K562 (cell line): ENCODE data around the gene KIF9. TPM values are rescaled to one million over a fixed set of nuclear protein-coding genes. Genes with fewer than 3 reads are reported as not detected.
"Not testable (repeated sequence)": the region's sequence is repeated elsewhere in the genome, so short reads cannot be mapped to it uniquely, and the experiment has no call there.

Source experiments
- ATAC-seq: fragments of 200-7000 bp; cut with Tn5 transposase; 3 replicates; pipeline ENCODE4 v1.9.1; 2020; ENCODE audit warnings: moderate library complexity
- BruUV-seq: library from RNA; stranded (reverse); fragments of 400-500 nt; replicated peaks from 2 replicates; lab custom pipeline; 2021; lab: Mats Ljungman, UMichigan
- CTCF ChIA-PET: fragments of 300-600 bp; formaldehyde crosslinking; extraction: SDS; loops from one replicate; lab custom pipeline; 2021; ENCODE audit warnings: low intra/inter-chr PET ratio; lab: Yijun Ruan, JAX
- POLR2A ChIA-PET: fragments of 300-600, 350-650 bp; sonication (Branson Sonifier 250); formaldehyde crosslinking; extraction: SDS; loops from one replicate; lab custom pipeline; 2021; ENCODE audit warnings: antibody characterized with exemption, inconsistent platforms; lab: Yijun Ruan, JAX
- DNase-seq, 4 experiments: peaks; one replicate each; pipeline versions ENCODE4 v3.0.0 to v3.0.0-alpha.2; 2011 to 2018; ENCODE audit warnings: low spot score in 3 of 4, mixed read lengths in 3 of 4; ENCODE audit errors: extremely low read depth in 1 of 4
- FAIRE-seq: peaks from 2 replicates; lab custom pipeline; 2011; peaks lifted over from hg19 to GRCh38; lab: Jason Lieb, UNC
- H2AFZ ChIP-seq: 2 replicates; pipeline ENCODE4 v1.6.0; 2011; ENCODE audit warnings: low read depth, low read length, control low read depth, inconsistent platforms
- H3K27ac ChIP-seq: fragments of 200-600 bp; 3 replicates; pipeline ENCODE4 v1.8.0; 2011; ENCODE audit warnings: low read depth, mild to moderate bottlenecking, control low read depth, inconsistent platforms, low read length, moderate library complexity, mixed read lengths; ENCODE audit errors: extremely low read depth
- H3K27me3 ChIP-seq, 2 experiments: fragments of 300-600 bp in 1 of 2; 2 replicates in 1 of 2; 3 replicates in 1 of 2; pipeline versions ENCODE4 v1.6.0 to v1.8.0; 2011; ENCODE audit warnings: inconsistent platforms in 2 of 2, low read length in 2 of 2, mild to moderate bottlenecking in 1 of 2, mixed read lengths in 1 of 2, moderate library complexity in 1 of 2; ENCODE audit not compliant: control insufficient read depth in 2 of 2, insufficient read depth in 2 of 2
- H3K36me3 ChIP-seq: fragments of 300-600 bp; 3 replicates; pipeline ENCODE4 v1.8.0; 2011; ENCODE audit warnings: mild to moderate bottlenecking, low read length, inconsistent platforms; ENCODE audit not compliant: control insufficient read depth, insufficient read depth
- H3K4me1 ChIP-seq, 2 experiments: fragments of 200-600 bp in 1 of 2; replicated peaks in 1 of 2; 2 replicates in 1 of 2; 3 replicates in 1 of 2; pipeline versions ENCODE4 v1.5.1 to v1.8.0; 2011; ENCODE audit warnings: inconsistent platforms in 2 of 2, low read length in 2 of 2, mild to moderate bottlenecking in 1 of 2, mixed read lengths in 1 of 2, moderate library complexity in 1 of 2; ENCODE audit not compliant: control insufficient read depth in 2 of 2, insufficient read depth in 2 of 2
- H3K4me2 ChIP-seq: 2 replicates; pipeline ENCODE4 v1.6.1; 2011; ENCODE audit warnings: low read length, control low read depth, inconsistent platforms, mixed read lengths; ENCODE audit not compliant: insufficient read depth
- H3K4me3 ChIP-seq: fragments of 200-600 bp; sonication (generic), shearing (Covaris generic); 2 replicates; pipeline ENCODE4 v1.5.1; 2016; ENCODE audit warnings: control low read depth, inconsistent platforms
- H3K79me2 ChIP-seq: fragments of 200-600 bp; 3 replicates; pipeline ENCODE4 v1.8.0; 2011; ENCODE audit warnings: low read length, inconsistent platforms; ENCODE audit not compliant: control insufficient read depth, insufficient read depth
- H3K9ac ChIP-seq, 2 experiments: 2 replicates each; pipeline versions ENCODE4 v1.6.0 to v1.6.1; 2011; ENCODE audit warnings: low read depth in 2 of 2, low read length in 2 of 2, control low read depth in 1 of 2, inconsistent platforms in 1 of 2, mild to moderate bottlenecking in 1 of 2, mixed read lengths in 1 of 2; ENCODE audit not compliant: insufficient read depth in 1 of 2
- H3K9me1 ChIP-seq: one replicate; pipeline ENCODE4 v1.6.0; 2011; ENCODE audit warnings: inconsistent platforms, mild to moderate bottlenecking, low read length, moderate library complexity; ENCODE audit not compliant: control insufficient read depth, insufficient read depth
- H3K9me3 ChIP-seq: replicated peaks from 2 replicates; pipeline ENCODE4 v1.5.1; 2011; ENCODE audit warnings: low read depth, low read length, inconsistent platforms; ENCODE audit not compliant: control insufficient read depth, insufficient read depth
- H4K20me1 ChIP-seq: replicated peaks from 2 replicates; pipeline ENCODE4 v1.6.1; 2011; ENCODE audit warnings: low read length, inconsistent platforms, mixed read lengths; ENCODE audit not compliant: control insufficient read depth, insufficient read depth
- DPF2 ChIP-seq: fragments of 450-650 bp; IDR thresholded peaks from 2 replicates; pipeline ENCODE4 v1.6.1; 2016
- IRF2 ChIP-seq: sonication (generic); formaldehyde crosslinking; IDR thresholded peaks from 2 replicates; pipeline ENCODE4 v1.8.1; 2022; ENCODE audit warnings: mild to moderate bottlenecking, missing genetic modification reagents
- SMARCE1 ChIP-seq: fragments of 450-650 bp; IDR thresholded peaks from 2 replicates; pipeline ENCODE4 v1.7.1; 2016; ENCODE audit warnings: mild to moderate bottlenecking
- TFAP4 ChIP-seq: sonication (generic); formaldehyde crosslinking; IDR thresholded peaks from 2 replicates; pipeline ENCODE4 v1.8.0; 2022; ENCODE audit warnings: missing genetic modification reagents, mild to moderate bottlenecking, moderate library complexity, borderline replicate concordance
- WGBS: fragments of 100-300 bp; shearing (Covaris generic); methylation state at CpG from one replicate; pipeline ENCODE4 v1.1.6; 2016; ENCODE audit warnings: low coverage, mixed read lengths; ENCODE audit not compliant: insufficient coverage; ENCODE audit errors: missing lambda C conversion rate; 5-methylcytosine and 5-hydroxymethylcytosine counted together
- in situ Hi-C: fragments of 300-500 bp; cut with MboI; formaldehyde crosslinking; loops from 4 replicates; pipeline ENCODE4 v1.15.0; 2018; ENCODE audit warnings: inconsistent platforms, mixed read lengths
- intact Hi-C: fragments of 100-400 bp; cut with micrococcal nuclease; formaldehyde crosslinking; loops from 2 replicates; pipeline ENCODE4 v1.14.2; 2022
- polyA plus RNA-seq, 8 experiments: library from polyadenylated mRNA; depleted of rRNA in 4 of 8; stranded (reverse) in 5 of 8; unstranded in 3 of 8; fragments of >200 nt; fragmentation: Nextera tagmentation in 2 of 8; fragmentation: Illumina TruSeq in 1 of 8; extraction: Ambion mirVana in 2 of 8; extraction: Trizol in 1 of 8; gene quantifications; 2 replicates each; pipeline versions ENCODE4 v1.2.1 to v1.2.3, GENCODE V29; 2011 to 2014; ENCODE audit warnings: inconsistent platforms in 1 of 8, missing spikeins in 1 of 8
- total RNA-seq, 7 experiments: library from RNA; depleted of rRNA in 6 of 7; stranded (reverse); fragments of >200 nt in 6 of 7; fragmentation: Illumina TruSeq in 2 of 7; extraction: Trizol in 2 of 7; gene quantifications; 2 replicates each; pipeline versions ENCODE4 v1.2.1 to v1.2.3, GENCODE V29; 2011 to 2021; ENCODE audit warnings: low replicate concordance in 1 of 7
- TF ChIP-seq, protein P1 (sequence below): conservative IDR thresholded peaks from 2 replicates; pipeline ENCODE4 v1.6.1; 2011; ENCODE audit warnings: low read depth, mild to moderate bottlenecking, low read length; ENCODE audit not compliant: control insufficient read depth

KIF9 gene
- total and polyA plus RNA-seq, 9 of the 15 experiments (the other 6 are each of a cell fraction or from before 2014, with no cell fraction given), result 16.9 to 56.9 (median 25.0) TPM

- H3K79me2 ChIP-seq, result no peaks in the 10 kb centered on the region
- H3K9ac ChIP-seq, result peak overlapping the region in 1 of 2 experiments; percentile 69; a peak in 1 of 4 replicates
- intact Hi-C loops (loop anchor here (2.0 kb wide), 1 partner anchor 29 kb away; no protein-coding TSS in a partner anchor), in situ Hi-C loops (loop anchor here (5.0 kb wide), 1 partner anchor 71 kb away; no protein-coding TSS in a partner anchor)
- H3K4me3 ChIP-seq, result no peak overlapping the region
- no peaks in the 10 kb centered on the region for H3K27me3 ChIP-seq
- DNase-seq, result peak in 1 of 4 experiments; percentile 46
- ChIA-PET CTCF (interaction anchor here (0.6 to 3.5 kb wide), 2 partner anchors 72 to 118 kb away, joined by 3 to 34 read pairs; no protein-coding TSS in a partner anchor), POLR2A (interaction anchor here (0.6 kb wide), 2 partner anchors 20 to 224 kb away, joined by 3 read pairs; partner anchors contain the start of gene SCAP)
- WGBS, result 12% methylated on average over 5 of the region's 5 CpGs
- peak overlapping the region; percentile 69 for H2AFZ ChIP-seq
- H3K27ac ChIP-seq, result no peak overlapping the region
- no peaks in the 10 kb centered on the region for H3K36me3 ChIP-seq
- ATAC-seq, result peak; percentile 39
- BruUV-seq, result no TSS peak
- no peaks in the 10 kb centered on the region for H3K9me3 ChIP-seq
- H4K20me1 ChIP-seq, result no peaks in the 10 kb centered on the region
- peak; percentile 58 for FAIRE-seq
- TF ChIP-seq DPF2 (0 out of 2 replicates have a peak, but pooled peaks have one; percentile 11), SMARCE1 (no peak)
- H3K4me1 ChIP-seq, result peaks cover 6 to 11% of the 10 kb centered on the region in 2 experiments; a peak in 3 of 5 replicates
- no peaks in the 10 kb centered on the region for H3K9me1 ChIP-seq
- 0 out of 2 replicates have a peak overlapping the region, but pooled peaks have one; percentile 4 for H3K4me2 ChIP-seq
Observed at GRCh38 chr3:47251689-47252088, 30.9 kb downstream of the KIF9 start.

- not testable (repeated sequence) for H3K27ac ChIP-seq, FAIRE-seq, H3K9me1 ChIP-seq, ATAC-seq, H3K9me3 ChIP-seq, BruUV-seq, H3K27me3 ChIP-seq, H3K4me2 ChIP-seq, H4K20me1 ChIP-seq, H3K79me2 ChIP-seq, DNase-seq, H3K4me3 ChIP-seq, H3K36me3 ChIP-seq
- 0 out of 2 replicates have a peak, but pooled peaks have one; percentile 2 for TF ChIP-seq TFAP4 (CRISPR knock-in tag)
- TF ChIP-seq, protein P1, sequence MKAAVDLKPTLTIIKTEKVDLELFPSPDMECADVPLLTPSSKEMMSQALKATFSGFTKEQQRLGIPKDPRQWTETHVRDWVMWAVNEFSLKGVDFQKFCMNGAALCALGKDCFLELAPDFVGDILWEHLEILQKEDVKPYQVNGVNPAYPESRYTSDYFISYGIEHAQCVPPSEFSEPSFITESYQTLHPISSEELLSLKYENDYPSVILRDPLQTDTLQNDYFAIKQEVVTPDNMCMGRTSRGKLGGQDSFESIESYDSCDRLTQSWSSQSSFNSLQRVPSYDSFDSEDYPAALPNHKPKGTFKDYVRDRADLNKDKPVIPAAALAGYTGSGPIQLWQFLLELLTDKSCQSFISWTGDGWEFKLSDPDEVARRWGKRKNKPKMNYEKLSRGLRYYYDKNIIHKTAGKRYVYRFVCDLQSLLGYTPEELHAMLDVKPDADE, result 0 out of 2 replicates have a peak, but pooled peaks have one; percentile 12
- 0 out of 2 replicates have a peak, but pooled peaks have one; percentile 19 for TF ChIP-seq IRF2 (CRISPR knock-in tag)
- Histone ChIP-seq H3K4me1 (peaks cover 4 to 11% of the 10 kb centered on the region in 2 experiments; a peak in 3 of 5 replicates), H3K9ac (0 out of 4 replicates have a peak overlapping the region, but pooled peaks of 1 of the 2 experiments have one; percentile 3), H2AFZ (peak overlapping the region; percentile 28)
- in situ Hi-C loops, result loop anchor here (5.0 kb wide), 1 partner anchor 71 kb away; no protein-coding TSS in a partner anchor
- WGBS, result 26% methylated on average over 3 of the region's 3 CpGs
- ChIA-PET POLR2A (interaction anchor here (0.6 to 1.3 kb wide), 3 partner anchors 90 to 225 kb away, joined by 3 to 4 read pairs (median 3); partner anchors contain the start of gene SCAP), CTCF (interaction anchor here (1.1 to 3.5 kb wide), 3 partner anchors 73 to 121 kb away, joined by 4 to 34 read pairs (median 7); no protein-coding TSS in a partner anchor)
- intact Hi-C loops, result loop anchor here (2.0 kb wide), 1 partner anchor 30 kb away; no protein-coding TSS in a partner anchor
Observed at GRCh38 chr3:47251085-47251484, 31.5 kb downstream of the KIF9 start.
